Hepatocyte (in vitro differentiated cells): ENCODE measurements around the gene PRR5. TPM values are rescaled to one million over a fixed set of nuclear protein-coding genes. Genes with fewer than 3 reads are reported as not detected.
A peak's percentile ranks its signal among the peaks of the same experiment; 100 is the strongest.

Experiments used
- DNase-seq: peaks from one replicate; pipeline ENCODE4 v3.0.0-alpha.2; 2016; ENCODE audit warnings: low spot score
- H2AFZ ChIP-seq: fragments of 200-600 bp; sonication (generic); 2 replicates; pipeline ENCODE4 v1.6.0; 2016; ENCODE audit warnings: antibody characterized with exemption, mild to moderate bottlenecking
- H3K27ac ChIP-seq: fragments of 200-600 bp; sonication (generic); 2 replicates; pipeline ENCODE4 v1.5.1; 2016; ENCODE audit warnings: mild to moderate bottlenecking
- H3K27me3 ChIP-seq: fragments of 200-600 bp; sonication (generic); 2 replicates; pipeline ENCODE4 v1.6.1; 2016
- H3K36me3 ChIP-seq: fragments of 200-600 bp; sonication (generic); replicated peaks from 2 replicates; pipeline ENCODE4 v1.5.1; 2016; ENCODE audit warnings: low read depth; ENCODE audit not compliant: insufficient read depth
- H3K4me1 ChIP-seq: fragments of 200-600 bp; sonication (generic); 2 replicates; pipeline ENCODE4 v1.5.1; 2016; ENCODE audit warnings: mild to moderate bottlenecking, moderate library complexity; ENCODE audit not compliant: insufficient read depth
- H3K4me2 ChIP-seq: fragments of 200-600 bp; sonication (generic); 2 replicates; pipeline ENCODE4 v1.6.0; 2016
- H3K4me3 ChIP-seq: fragments of 200-600 bp; sonication (generic); 2 replicates; pipeline ENCODE4 v1.5.1; 2016; ENCODE audit warnings: mild to moderate bottlenecking
- H3K79me2 ChIP-seq: fragments of 200-600 bp; sonication (generic); 2 replicates; pipeline ENCODE4 v1.6.0; 2017; ENCODE audit warnings: mild to moderate bottlenecking
- H3K9me2 ChIP-seq: fragments of 200-600 bp; sonication (generic); replicated peaks from 2 replicates; pipeline ENCODE4 v1.6.0; 2017; ENCODE audit warnings: mild to moderate bottlenecking; ENCODE audit not compliant: insufficient read depth
- H3K9me3 ChIP-seq: fragments of 200-600 bp; sonication (generic); 2 replicates; pipeline ENCODE4 v1.5.1; 2016; ENCODE audit warnings: low read depth, mild to moderate bottlenecking
- H4K20me1 ChIP-seq: fragments of 200-600 bp; sonication (generic); 2 replicates; pipeline ENCODE4 v1.6.0; 2016; ENCODE audit warnings: mild to moderate bottlenecking; ENCODE audit not compliant: insufficient read depth, poor library complexity, severe bottlenecking
- CTCF ChIP-seq: fragments of 200-600 bp; sonication (generic); IDR thresholded peaks from 2 replicates; pipeline ENCODE4 v1.5.1; 2016; ENCODE audit warnings: antibody characterized with exemption, mild to moderate bottlenecking; ENCODE audit not compliant: poor library complexity
- EZH2 ChIP-seq: fragments of 200-600 bp; sonication (generic); IDR thresholded peaks from 2 replicates; pipeline ENCODE4 v1.6.1; 2016; ENCODE audit warnings: antibody characterized with exemption, mild to moderate bottlenecking, borderline replicate concordance
- EZH2phosphoT487 ChIP-seq: fragments of 200-600 bp; sonication (generic); IDR thresholded peaks from one replicate; pipeline ENCODE4 v1.6.1; 2018; ENCODE audit warnings: antibody characterized with exemption, mild to moderate bottlenecking, low read depth, moderate library complexity; ENCODE audit not compliant: unreplicated experiment, severe bottlenecking
- WGBS: methylation state at CpG from one replicate; pipeline ENCODE4 v1.1.6; 2016; ENCODE audit warnings: low lambda C conversion rate; ENCODE audit errors: missing lambda C conversion rate; 5-methylcytosine and 5-hydroxymethylcytosine counted together
- polyA plus RNA-seq: library from polyadenylated mRNA; unstranded; fragments of >200 nt; fragmentation: Nextera tagmentation; extraction: Ambion mirVana; gene quantifications from 2 replicates; pipeline ENCODE4 v1.2.1, GENCODE V29; 2016
- total RNA-seq: library from RNA; depleted of rRNA; stranded (reverse); fragments of >200 nt; gene quantifications from 2 replicates; pipeline ENCODE4 v1.2.3, GENCODE V29; 2014

Gene PRR5
- total and polyA plus RNA-seq, 2 experiments from 2014 or later = 44.2 to 84.9 TPM

- WGBS = 93% methylated on average over 16 of the region's 16 CpGs
- Histone ChIP-seq H3K79me2 (peaks cover 70% of the 10 kb centered on the region), H3K27ac (peak overlapping the region; percentile 93), H4K20me1 (peaks cover 53% of the 10 kb centered on the region), H3K4me3 (no peak overlapping the region), H3K4me2 (peak overlapping the region; percentile 100), H3K9me2 (no peaks in the 10 kb centered on the region), H3K36me3 (no peaks in the 10 kb centered on the region), H2AFZ (no peak overlapping the region), H3K27me3 (no peaks in the 10 kb centered on the region), H3K4me1 (peaks cover 37% of the 10 kb centered on the region), H3K9me3 (no peaks in the 10 kb centered on the region)
- DNase-seq = no peak
- no peak for TF ChIP-seq EZH2
- TF ChIP-seq EZH2phosphoT487 = no peak
- no peak for TF ChIP-seq CTCF
Observed at GRCh38 chr22:44704159-44705021, 2.4 kb downstream of the PRR5 start.

GRCh38 chr22:44705022-44705297 is 3.0 kb downstream of the PRR5 start:
- no peak overlapping the region for H3K4me2 ChIP-seq
- no peaks in the 10 kb centered on the region for H3K9me3 ChIP-seq
- no peaks in the 10 kb centered on the region for H3K9me2 ChIP-seq
- no peak overlapping the region for H3K4me3 ChIP-seq
- peaks cover 75% of the 10 kb centered on the region for H3K79me2 ChIP-seq
- 81% methylated on average over 4 of the region's 4 CpGs for WGBS
- DNase-seq = no peak
- H3K36me3 ChIP-seq = no peaks in the 10 kb centered on the region
- TF ChIP-seq EZH2phosphoT487 (no peak), CTCF (no peak), EZH2 (no peak)
- peaks cover 59% of the 10 kb centered on the region for H4K20me1 ChIP-seq
- H3K27ac ChIP-seq = no peak overlapping the region
- H3K27me3 ChIP-seq = no peaks in the 10 kb centered on the region
- no peak overlapping the region for H2AFZ ChIP-seq
- H3K4me1 ChIP-seq = peaks cover 37% of the 10 kb centered on the region

GRCh38 chr22:44706488-44706887 is 4.5 kb downstream of the PRR5 start:
- H3K4me1 ChIP-seq = peaks cover 47% of the 10 kb centered on the region
- no peak overlapping the region for H2AFZ ChIP-seq
- H3K27ac ChIP-seq = no peak overlapping the region
- no peak overlapping the region for H3K4me2 ChIP-seq
- TF ChIP-seq EZH2 (no peak), EZH2phosphoT487 (no peak), CTCF (no peak)
- no peaks in the 10 kb centered on the region for H3K9me3 ChIP-seq
- no peaks in the 10 kb centered on the region for H3K36me3 ChIP-seq
- no peaks in the 10 kb centered on the region for H3K27me3 ChIP-seq
- H4K20me1 ChIP-seq = peaks cover 73% of the 10 kb centered on the region
- DNase-seq = no peak
- H3K79me2 ChIP-seq = peaks cover 84% of the 10 kb centered on the region
- no peak overlapping the region for H3K4me3 ChIP-seq
- H3K9me2 ChIP-seq = no peaks in the 10 kb centered on the region
- WGBS = 86% methylated on average over 8 of the region's 8 CpGs
